ENCODE measurements around the gene BCAS1. TPM values are rescaled to one million over a fixed set of nuclear protein-coding genes. Genes with fewer than 3 reads are reported as not detected.

BCAS1 gene
- polyA plus RNA-seq, 5 donors: 0.54 to 1.2 (median 0.85) TPM

DNA sequence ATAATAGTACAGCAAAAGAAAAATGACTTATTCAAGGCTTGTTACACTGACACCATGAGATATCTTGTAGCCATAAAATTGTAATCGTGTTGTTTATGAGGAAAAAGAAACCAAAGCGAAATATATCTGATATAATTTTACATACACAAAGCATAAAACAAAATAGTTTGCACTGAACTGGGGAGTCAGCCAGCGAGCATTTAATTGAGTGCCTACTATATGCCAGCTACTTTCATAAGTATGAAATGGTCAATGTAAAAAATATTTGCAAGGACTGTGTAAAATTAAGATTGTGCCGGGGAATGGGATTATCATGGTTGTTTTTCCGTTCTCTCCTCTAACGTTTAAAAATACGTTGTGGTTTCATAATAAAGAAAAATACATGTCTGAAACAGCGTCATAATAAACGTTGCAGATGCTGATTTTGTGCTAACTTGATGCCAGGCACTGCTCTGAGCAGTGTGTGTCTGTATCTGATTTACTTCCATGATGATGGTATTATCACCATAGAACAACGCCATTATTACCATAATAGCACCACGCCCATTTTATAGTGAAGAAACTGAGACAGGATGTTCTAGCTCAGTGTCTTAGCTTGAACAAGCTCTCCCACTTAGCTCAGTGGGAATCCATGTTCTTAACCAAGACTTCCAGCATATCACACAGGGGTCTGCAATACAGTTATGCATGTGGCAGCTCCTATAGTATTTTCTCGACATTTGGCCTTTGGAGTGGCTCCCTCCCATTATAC is 144.6 kb downstream of the BCAS1 start:
- no peak for DNase-seq

DNA sequence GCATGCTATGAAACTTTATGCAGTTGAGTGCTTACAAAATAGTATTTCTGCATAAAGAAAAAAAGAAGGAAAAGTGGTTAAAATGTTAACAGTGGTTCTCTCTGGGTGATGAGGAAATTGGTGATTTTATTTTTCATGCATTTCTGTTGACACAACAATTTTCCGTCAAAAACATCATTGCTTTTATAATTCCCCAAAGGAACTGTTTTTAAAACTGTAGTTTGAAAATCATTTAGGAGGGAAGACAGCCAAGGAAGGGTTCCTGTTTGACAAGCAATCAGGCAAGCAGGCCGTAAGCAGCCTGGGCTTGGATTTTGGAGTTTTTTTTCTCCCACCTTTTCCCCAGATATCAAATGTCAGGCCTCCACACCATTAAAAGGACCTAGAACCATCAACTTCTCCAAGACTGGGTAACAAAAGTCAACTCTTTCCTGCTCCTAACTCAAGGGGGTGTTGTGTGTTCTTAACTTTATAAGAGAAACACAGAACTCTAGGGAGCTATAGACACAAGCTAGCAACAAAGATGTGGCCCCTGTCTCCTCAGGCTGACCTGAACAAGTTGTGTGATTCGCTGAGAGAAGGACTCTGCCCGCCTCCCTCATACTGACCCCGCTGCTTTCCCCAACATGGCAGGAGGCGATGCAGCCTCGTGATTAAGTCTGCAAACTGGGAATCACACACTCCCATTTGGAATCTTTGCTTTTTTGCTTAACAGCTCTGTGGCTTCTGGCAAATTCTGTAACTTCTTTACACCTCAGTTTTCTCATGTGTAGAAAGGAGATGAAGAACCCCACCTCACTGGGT is 146.6 kb downstream of the BCAS1 start:
- DNase-seq: no peak

- DNase-seq: no peak
Measured at GRCh38 chr20:53922901-53923314, 147.5 kb downstream of the BCAS1 start.

GRCh38 chr20:53921443-53921973 is 148.9 kb downstream of the BCAS1 start:
- DNase-seq: no peak

- no peak for DNase-seq
Measured at GRCh38 chr20:53920647-53921245, 149.6 kb downstream of the BCAS1 start.

- DNase-seq: no peak
Measured at GRCh38 chr20:53919886-53920285, 150.5 kb downstream of the BCAS1 start.

DNA sequence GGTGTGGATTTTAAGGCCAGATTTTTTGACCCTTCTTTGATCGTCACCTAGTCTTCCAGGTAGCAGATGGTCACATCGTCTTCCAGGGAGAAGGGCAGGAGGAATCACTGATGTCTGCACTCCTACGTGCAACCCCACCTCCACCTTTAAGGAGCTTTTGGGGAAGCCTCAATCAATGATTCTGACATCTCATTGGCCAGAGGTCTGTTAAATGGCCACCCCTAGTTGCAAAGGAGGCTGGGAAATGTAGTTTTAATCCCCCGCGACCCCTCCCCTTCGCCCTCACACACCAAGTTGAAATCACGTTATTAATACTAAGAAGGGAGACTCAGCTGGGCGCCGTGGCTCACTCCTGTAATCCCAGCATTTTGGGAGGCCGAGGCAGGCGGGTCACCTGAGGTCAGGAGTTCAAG is 151.4 kb downstream of the BCAS1 start:
- no peak for DNase-seq

DNA sequence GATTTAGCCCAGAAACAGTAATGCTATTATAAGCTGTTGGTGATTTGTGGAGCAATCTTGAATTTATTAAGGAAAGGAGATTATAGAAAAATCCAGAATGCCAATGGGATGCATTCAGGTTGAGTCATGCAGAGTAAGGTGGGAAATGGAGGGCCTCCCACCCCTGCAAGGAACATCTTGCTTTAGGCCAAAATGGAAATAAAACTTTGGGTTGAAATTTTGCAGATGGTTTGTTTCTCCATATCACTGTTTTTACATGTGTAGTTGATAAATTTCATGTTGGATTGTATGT is 152.4 kb downstream of the BCAS1 start:
- DNase-seq: no peak

GRCh38 chr20:53917145-53918019 is 153.0 kb downstream of the BCAS1 start:
- no peak for DNase-seq

DNA sequence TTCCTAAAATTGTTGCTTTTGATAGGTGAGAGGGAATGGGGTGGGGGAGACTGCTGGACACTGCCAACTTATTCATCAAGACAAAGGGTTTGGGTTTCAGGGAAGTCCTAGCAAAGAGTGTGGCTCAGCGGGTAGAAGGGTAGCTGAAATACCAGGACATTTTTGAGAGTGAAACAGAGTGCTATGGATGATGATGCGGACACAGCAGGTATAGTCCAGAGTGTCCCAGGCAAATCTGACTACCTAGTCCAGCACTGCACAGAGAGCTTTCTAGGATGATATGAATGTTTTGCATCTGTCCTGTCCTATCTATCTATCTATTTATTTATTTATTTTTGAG is 154.3 kb downstream of the BCAS1 start:
- no peak for DNase-seq

GRCh38 chr20:53915446-53916172 is 154.8 kb downstream of the BCAS1 start:
- DNase-seq: peak; percentile 91 to 94

DNA sequence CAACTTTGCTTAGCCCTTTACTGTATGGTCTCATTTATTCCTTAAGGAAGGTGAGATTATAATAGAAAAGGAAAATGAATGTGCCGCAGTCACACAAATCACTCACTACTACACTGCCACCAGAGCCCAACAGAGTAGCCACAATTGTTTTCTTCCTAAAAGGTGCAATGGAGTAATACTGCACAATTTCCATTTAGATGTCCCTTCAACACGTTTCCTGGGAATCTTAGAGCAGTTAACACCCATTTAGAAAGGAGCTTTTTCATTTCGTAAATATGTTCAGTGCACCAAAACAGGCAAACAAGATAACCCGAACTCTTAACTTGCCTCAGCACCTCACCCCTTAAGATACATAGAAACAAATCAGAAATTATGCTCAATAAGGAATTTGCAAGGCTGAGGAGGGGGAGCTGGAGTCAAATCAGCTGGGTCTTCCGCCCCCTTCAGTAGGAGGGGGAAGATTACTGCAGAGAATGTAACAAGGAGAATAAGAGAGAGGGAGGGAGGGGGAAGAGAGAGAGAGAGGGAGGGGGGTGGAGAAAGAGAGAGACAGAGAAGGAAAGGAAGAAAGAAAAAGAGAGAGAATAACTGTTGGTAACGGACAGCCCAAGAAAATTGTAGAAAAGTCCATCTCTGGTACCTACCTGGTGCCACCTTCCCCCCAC is 155.5 kb downstream of the BCAS1 start:
- peak in 1 of 2 donors; percentile 60 for DNase-seq

GRCh38 chr20:53914091-53914780 is 156.2 kb downstream of the BCAS1 start:
- DNase-seq: no peak

DNA sequence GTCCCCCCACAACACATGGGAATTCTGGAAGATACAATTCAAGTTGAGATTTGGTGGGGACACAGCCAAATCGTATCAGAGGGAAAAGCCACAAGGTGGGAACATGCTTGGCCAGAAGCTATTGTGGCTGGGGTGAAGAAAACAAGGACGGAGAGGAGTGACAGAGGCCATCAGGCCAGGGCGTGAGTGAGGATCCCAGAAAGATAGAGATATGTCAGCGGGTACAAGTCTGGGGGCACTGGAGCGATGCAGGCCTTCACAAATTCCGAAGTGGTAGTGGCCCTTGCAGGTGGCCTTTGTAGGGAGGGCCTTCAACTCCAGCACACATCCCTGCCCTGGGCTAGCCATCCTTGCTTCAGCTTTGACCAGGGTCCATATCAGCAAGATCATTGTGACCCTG is 159.1 kb downstream of the BCAS1 start:
- DNase-seq: no peak

- no peak for DNase-seq
Measured at GRCh38 chr20:53910351-53911002, 159.9 kb downstream of the BCAS1 start.

- no peak for DNase-seq
Measured at GRCh38 chr20:53907968-53908751, 162.2 kb downstream of the BCAS1 start.

GRCh38 chr20:53905820-53906191 is 164.6 kb downstream of the BCAS1 start:
- no peak for DNase-seq

DNA sequence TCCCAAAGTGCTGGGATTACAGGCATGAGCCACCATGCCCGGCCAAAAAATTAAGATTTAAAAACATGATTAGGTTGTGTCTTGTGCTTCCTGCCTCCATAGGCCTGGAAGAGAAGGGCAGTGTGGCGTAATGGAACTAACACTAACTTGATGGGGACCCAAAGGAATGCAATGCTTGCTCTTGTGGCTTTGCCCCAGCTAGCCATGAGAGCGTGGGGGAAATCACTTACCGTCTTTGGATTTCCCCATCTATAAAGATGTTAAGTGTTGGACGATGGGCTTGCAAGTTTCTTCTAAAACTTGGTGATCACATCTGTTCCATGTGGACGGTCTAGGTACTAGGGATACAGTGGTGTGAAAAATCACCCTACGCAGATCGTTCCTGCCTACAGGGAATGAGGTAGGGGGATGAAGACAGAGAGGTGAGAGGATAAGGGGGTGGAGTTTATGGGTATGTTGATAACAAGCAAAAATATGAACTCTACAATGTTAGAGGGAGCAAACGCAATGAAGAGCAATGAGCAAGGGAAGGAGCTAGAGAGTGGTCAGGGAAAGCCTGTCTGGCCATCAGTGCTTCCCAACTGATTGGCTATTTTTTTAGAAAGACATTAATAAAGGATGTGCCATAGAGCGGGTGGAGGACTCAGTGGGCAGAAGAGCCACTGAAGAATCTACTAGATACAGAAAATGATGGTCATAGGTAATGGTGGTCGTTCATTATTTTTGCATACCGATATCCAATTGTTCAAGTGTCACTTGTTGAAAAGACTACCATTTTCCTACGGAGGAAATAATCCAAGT is 165.2 kb downstream of the BCAS1 start:
- no peak for DNase-seq
